Activated CD4-positive, alpha-beta T cell treated with anti-CD3 and anti-CD28 coated beads, Interleukin-2, amount 50 U/mL, for 48 hours (primary cell): ENCODE results near the gene PRTG.
"Not testable (repeated sequence)": the region's sequence is repeated elsewhere in the genome, so short reads cannot be mapped to it uniquely, and the experiment has no call there.

Source experiments
- DNase-seq, 2 experiments: peaks; one replicate each; pipeline ENCODE4 v3.0.0-alpha.2; 2020

The PRTG gene

GRCh38 chr15:55630858-55631257 lies 112.1 kb downstream of the PRTG start:
- no peak for DNase-seq

GRCh38 chr15:55628369-55628730 lies 114.6 kb downstream of the PRTG start:
- no peak for DNase-seq

- DNase-seq = no peak
These were observed 115.1 kb downstream of the PRTG start for GRCh38 chr15:55627730-55628368.

- no peak for DNase-seq
These were observed 123.2 kb downstream of the PRTG start for GRCh38 chr15:55619783-55620182.

GRCh38 chr15:55618387-55618786 lies 124.6 kb downstream of the PRTG start:
- no peak for DNase-seq

- no peak for DNase-seq
These were observed 127.5 kb downstream of the PRTG start for GRCh38 chr15:55615445-55615844.

- no peak for DNase-seq
These were observed 129.2 kb downstream of the PRTG start for GRCh38 chr15:55613727-55614126.

GRCh38 chr15:55606214-55606613 lies 136.7 kb downstream of the PRTG start:
- no peak for DNase-seq

- no peak for DNase-seq
These were observed 141.6 kb downstream of the PRTG start for GRCh38 chr15:55601374-55601773.

GRCh38 chr15:55599439-55599838 lies 143.5 kb downstream of the PRTG start:
- no peak for DNase-seq

- DNase-seq = not testable (repeated sequence)
These were observed 149.9 kb downstream of the PRTG start for GRCh38 chr15:55593019-55593418.

- DNase-seq = no peak
These were observed 152.2 kb downstream of the PRTG start for GRCh38 chr15:55590788-55591187.

- DNase-seq = no peak
These were observed 153.7 kb downstream of the PRTG start for GRCh38 chr15:55589287-55589686.

GRCh38 chr15:55588815-55589115 lies 154.2 kb downstream of the PRTG start:
- DNase-seq = no peak

GRCh38 chr15:55588070-55588814 lies 154.7 kb downstream of the PRTG start, which contains the start of gene PYGO1:
PYGO1 (minus strand) TSS chr15:55588345; CDS start chr15:55587883, 462 bp downstream.
- DNase-seq = peak; percentile 40 to 51

GRCh38 chr15:55587321-55588069 lies 155.5 kb downstream of the PRTG start:
- peak; percentile 13 to 20 for DNase-seq

GRCh38 chr15:55586808-55587207 lies 156.1 kb downstream of the PRTG start:
- no peak for DNase-seq

- no peak for DNase-seq
These were observed 166.0 kb downstream of the PRTG start for GRCh38 chr15:55576943-55577342.

- DNase-seq = no peak
These were observed 168.9 kb downstream of the PRTG start for GRCh38 chr15:55574096-55574495.

GRCh38 chr15:55573224-55573623 lies 169.7 kb downstream of the PRTG start:
- no peak for DNase-seq

GRCh38 chr15:55564347-55565145 lies 178.4 kb downstream of the PRTG start:
- no peak for DNase-seq

- DNase-seq = no peak
These were observed 180.4 kb downstream of the PRTG start for GRCh38 chr15:55562601-55563000.
